ENCODE results near the gene IFFO2. TPM values are rescaled to one million over a fixed set of nuclear protein-coding genes. Genes with fewer than 3 reads are reported as not detected.
A peak's percentile ranks its signal among the peaks of the same experiment; 100 is the strongest.

The IFFO2 gene
- total RNA-seq, 2 donors from 2014 or later, result 13.6 to 20.4 TPM

GRCh38 chr1:18932387-18932786 is 24.1 kb downstream of the IFFO2 start:
- Histone ChIP-seq H3K36me3 (no peaks in the 10 kb centered on the region), H3K27me3 (replicated peaks; ENCODE audit: insufficient read depth) (no peaks in the 10 kb centered on the region), H3K27ac (peak overlapping the region in 1 of 2 donors; percentile 46), H3K4me1 (replicated peaks) (peaks cover 5% of the 10 kb centered on the region), H3K9me3 (no peaks in the 10 kb centered on the region), H3K4me3 (no peak overlapping the region)
- DNase-seq (ENCODE audit: low spot score), result no peak
- WGBS, result 8% methylated on average over 5 of the region's 5 CpGs
- intact Hi-C loops (cut with DNase I), result no loop called here
- TF ChIP-seq POLR2AphosphoS5 (IDR thresholded peaks at IDR 0.05), result no peak
- TF ChIP-seq CTCF (IDR thresholded peaks at IDR 0.05), result no peak
- TF ChIP-seq POLR2A (IDR thresholded peaks at IDR 0.05), result no peak

- no peaks in the 10 kb centered on the region for H3K27me3 ChIP-seq (replicated peaks; ENCODE audit: insufficient read depth)
- DNase-seq (ENCODE audit: low spot score), result no peak
- no peaks in the 10 kb centered on the region for H3K36me3 ChIP-seq
- no peak overlapping the region for H3K27ac ChIP-seq
- intact Hi-C loops (cut with DNase I), result no loop called here
- peaks cover 5% of the 10 kb centered on the region for H3K4me1 ChIP-seq (replicated peaks)
- no peak for TF ChIP-seq POLR2A (IDR thresholded peaks at IDR 0.05)
- no peak for TF ChIP-seq CTCF (IDR thresholded peaks at IDR 0.05)
- no peak for TF ChIP-seq POLR2AphosphoS5 (IDR thresholded peaks at IDR 0.05)
- 84% methylated on average over 7 of the region's 10 CpGs for WGBS
- H3K4me3 ChIP-seq, result no peak overlapping the region
- H3K9me3 ChIP-seq, result no peaks in the 10 kb centered on the region
Observed at GRCh38 chr1:18931730-18932129, 24.7 kb downstream of the IFFO2 start.

DNA sequence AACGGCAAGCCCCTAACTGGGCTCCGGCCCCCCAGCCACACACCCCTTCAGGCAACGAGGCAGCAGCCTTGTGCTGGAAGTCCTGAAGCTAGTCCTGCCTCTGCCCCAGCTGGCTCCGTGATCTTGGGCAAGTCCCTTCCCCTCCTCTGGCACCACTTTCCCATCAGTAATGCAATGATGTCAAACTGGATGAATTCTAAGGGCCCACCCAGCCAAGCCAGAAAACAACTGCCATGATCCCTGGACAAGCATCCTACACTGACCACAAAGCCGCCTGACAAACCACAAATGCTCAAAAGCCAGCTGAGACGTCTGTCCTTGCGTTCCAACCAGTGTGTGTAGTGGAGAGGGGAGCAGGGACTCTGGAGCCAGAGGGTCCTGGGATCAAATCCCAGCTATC is 26.8 kb downstream of the IFFO2 start:
- 85% methylated on average over 7 of the region's 7 CpGs for WGBS
- no peak for TF ChIP-seq CTCF (IDR thresholded peaks at IDR 0.05)
- TF ChIP-seq POLR2A (IDR thresholded peaks at IDR 0.05), result no peak
- no peak for TF ChIP-seq POLR2AphosphoS5 (IDR thresholded peaks at IDR 0.05)
- intact Hi-C loops (cut with DNase I), result no loop called here

GRCh38 chr1:18928985-18929384 is 27.5 kb downstream of the IFFO2 start:
- intact Hi-C loops (cut with DNase I), result no loop called here
- H3K9me3 ChIP-seq, result no peaks in the 10 kb centered on the region
- no peak overlapping the region for H3K4me3 ChIP-seq
- no peak for DNase-seq (ENCODE audit: low spot score)
- peaks cover 5% of the 10 kb centered on the region for H3K4me1 ChIP-seq (replicated peaks)
- TF ChIP-seq POLR2A (IDR thresholded peaks at IDR 0.05) (no peak), CTCF (IDR thresholded peaks at IDR 0.05) (no peak), POLR2AphosphoS5 (IDR thresholded peaks at IDR 0.05) (no peak)
- WGBS, result 95% methylated on average over 6 of the region's 6 CpGs
- no peak overlapping the region for H3K27ac ChIP-seq
- no peaks in the 10 kb centered on the region for H3K36me3 ChIP-seq
- H3K27me3 ChIP-seq (replicated peaks; ENCODE audit: insufficient read depth), result no peaks in the 10 kb centered on the region

More for the DNA sequence above, 26.8 kb downstream of the IFFO2 start:
- Histone ChIP-seq H3K9me3 (no peaks in the 10 kb centered on the region), H3K27ac (no peak overlapping the region), H3K4me3 (no peak overlapping the region), H3K36me3 (no peaks in the 10 kb centered on the region), H3K4me1 (replicated peaks) (peaks cover 5% of the 10 kb centered on the region), H3K27me3 (replicated peaks; ENCODE audit: insufficient read depth) (no peaks in the 10 kb centered on the region)
- DNase-seq (ENCODE audit: low spot score), result no peak

- Histone ChIP-seq H3K9me3 (no peaks in the 10 kb centered on the region), H3K27me3 (replicated peaks; ENCODE audit: insufficient read depth) (no peaks in the 10 kb centered on the region), H3K4me3 (no peak overlapping the region), H3K27ac (peak overlapping the region in 1 of 2 donors; percentile 4), H3K4me1 (replicated peaks) (peaks cover 9% of the 10 kb centered on the region), H3K36me3 (no peaks in the 10 kb centered on the region)
- TF ChIP-seq POLR2AphosphoS5 (IDR thresholded peaks at IDR 0.05) (no peak), POLR2A (IDR thresholded peaks at IDR 0.05) (no peak), CTCF (IDR thresholded peaks at IDR 0.05) (no peak)
- DNase-seq (ENCODE audit: low spot score), result no peak
- 72% methylated on average over 8 of the region's 8 CpGs for WGBS
- intact Hi-C loops (cut with DNase I), result no loop called here
Observed at GRCh38 chr1:18928406-18928805, 28.1 kb downstream of the IFFO2 start.

All from prostate gland (tissue), 2 donors.